DMS79 (cell line): ENCODE data around the gene NKAIN2.
"Not testable (repeated sequence)": the region's sequence is repeated elsewhere in the genome, so short reads cannot be mapped to it uniquely, and the experiment has no call there.

Experiments
- DNase-seq: peaks from one replicate; lab custom pipeline; 2025; lab: John Stamatoyannopoulos, UW

Gene NKAIN2

DNA sequence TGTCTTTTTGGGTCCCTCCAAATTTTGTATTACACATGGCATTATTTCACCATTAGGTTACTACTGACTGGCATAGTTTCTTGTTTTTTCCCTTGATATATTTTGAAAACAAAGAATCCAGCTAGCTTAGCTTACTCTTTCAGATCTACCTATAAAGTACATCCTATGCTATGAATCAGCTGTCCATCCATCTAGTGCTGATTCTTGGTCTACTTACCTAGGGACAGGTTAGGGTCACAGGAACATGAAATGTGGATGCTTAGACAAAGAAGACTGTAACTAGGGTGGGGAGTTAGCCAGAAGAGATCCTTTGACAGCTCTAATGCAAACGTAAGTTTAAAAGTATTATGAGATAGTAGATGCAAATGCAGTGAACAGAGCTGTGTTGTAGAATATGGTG is 91.7 kb downstream of the NKAIN2 start:
- DNase-seq = no peak

DNA sequence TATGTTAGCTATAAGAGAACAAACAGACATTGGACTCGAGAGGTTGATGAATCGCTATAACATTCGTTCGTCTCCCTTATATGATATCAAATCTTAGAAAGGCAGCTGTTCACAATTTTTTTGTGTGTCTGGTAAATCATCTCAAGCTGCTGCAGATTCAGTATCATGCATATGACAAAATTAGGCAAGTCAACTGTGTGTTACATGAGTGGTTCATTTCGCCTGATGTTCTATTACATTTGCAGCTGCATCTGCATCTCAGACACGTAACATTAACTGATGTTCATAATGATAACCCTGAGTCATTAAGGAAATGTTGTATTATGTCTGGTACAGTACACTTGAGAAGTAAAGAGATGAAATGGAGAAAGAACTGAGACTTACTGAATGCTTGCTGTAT is 92.1 kb downstream of the NKAIN2 start:
- no peak for DNase-seq

DNA sequence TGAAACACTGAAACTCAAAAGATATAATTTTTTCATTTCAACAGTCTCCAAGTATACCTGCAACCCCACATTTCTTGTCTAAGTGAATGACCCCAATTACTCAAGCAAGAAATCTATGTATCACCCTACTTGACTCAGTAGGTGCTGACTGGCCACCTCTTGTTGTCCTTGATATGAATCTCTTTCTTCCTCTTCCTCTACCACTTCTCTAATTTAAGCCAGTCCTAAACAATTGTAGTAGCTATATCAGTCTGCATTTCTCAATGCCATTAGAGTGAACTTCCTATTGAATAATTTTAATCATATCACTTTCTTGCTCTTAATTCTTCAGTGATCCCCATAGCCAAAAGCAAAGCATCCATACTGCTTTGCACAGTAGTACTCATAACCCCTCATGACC is 93.2 kb downstream of the NKAIN2 start:
- no peak for DNase-seq

DNA sequence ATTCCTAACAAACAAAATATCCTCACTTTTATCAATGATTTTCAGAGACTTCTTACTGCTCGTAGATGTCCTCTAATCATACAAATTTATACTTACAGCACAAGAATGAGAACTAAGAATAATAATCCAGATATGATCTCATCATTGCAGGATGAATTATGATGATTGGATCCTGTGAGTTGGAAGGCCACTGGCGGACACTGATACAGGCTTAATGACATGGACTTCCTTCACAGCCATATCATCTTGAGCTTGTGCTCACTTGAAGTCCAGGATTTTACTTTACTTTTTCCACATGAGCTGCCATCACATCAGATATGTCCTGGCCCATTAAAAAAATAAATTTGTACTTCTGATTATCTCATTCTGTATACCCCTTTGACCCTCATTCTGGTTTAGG is 94.3 kb downstream of the NKAIN2 start:
- no peak for DNase-seq

DNA sequence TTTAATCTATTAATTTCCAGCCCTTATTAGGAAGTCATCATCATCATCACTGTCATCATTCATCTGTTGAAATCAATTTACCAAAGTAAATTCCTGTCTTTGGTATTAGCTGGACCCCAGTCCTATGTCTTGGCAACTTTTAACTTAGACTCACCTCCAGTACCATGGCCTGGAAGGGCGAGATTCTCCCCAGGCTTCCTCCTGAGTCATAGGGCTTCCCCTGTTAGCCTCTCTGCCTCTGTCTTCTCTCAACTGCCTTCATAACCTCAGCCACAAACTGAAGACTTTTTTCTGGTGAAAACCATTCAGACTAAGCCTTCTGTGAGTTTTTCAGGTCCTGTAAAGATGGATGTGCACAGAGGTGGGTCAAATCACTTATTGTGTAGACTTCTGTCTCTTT is 95.0 kb downstream of the NKAIN2 start:
- no peak for DNase-seq

DNA sequence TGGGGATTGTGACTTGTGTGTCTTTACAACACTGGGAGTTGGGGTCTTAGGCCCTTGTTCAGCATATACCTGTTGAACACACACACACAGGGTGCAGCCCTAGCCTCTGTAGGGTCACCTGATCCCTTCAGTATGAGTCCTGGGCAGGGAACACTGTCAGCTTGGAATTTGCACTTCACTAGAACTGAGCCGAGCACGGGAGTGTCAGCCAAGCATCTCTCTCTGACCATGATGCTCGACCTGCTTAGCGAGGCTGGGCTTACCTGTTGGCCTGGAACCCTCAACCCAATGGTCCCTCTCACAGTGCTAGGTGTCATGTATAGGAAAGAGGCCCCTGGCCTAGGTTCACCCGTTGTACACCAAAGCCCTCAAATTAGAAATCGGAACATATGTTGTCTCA is 96.1 kb downstream of the NKAIN2 start:
- DNase-seq = no peak

DNA sequence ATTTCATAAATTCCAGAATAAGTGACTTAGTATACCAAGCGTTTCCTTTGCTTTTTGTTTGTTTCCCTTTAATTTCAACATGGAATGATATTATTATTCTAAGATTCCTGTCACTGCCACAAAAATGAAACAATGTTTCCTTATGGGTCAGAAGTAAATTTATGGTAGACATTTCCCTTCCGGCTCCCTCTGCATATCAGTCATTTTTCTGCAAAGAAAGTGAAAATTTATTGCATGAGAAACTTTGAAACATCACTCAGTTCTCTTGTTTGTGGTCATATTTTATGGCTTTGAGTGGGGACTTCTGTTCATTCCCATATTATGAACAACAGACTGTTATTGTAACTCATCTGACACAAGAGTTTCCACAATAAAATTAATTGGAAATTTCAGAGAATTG is 97.8 kb downstream of the NKAIN2 start:
- DNase-seq = no peak

DNA sequence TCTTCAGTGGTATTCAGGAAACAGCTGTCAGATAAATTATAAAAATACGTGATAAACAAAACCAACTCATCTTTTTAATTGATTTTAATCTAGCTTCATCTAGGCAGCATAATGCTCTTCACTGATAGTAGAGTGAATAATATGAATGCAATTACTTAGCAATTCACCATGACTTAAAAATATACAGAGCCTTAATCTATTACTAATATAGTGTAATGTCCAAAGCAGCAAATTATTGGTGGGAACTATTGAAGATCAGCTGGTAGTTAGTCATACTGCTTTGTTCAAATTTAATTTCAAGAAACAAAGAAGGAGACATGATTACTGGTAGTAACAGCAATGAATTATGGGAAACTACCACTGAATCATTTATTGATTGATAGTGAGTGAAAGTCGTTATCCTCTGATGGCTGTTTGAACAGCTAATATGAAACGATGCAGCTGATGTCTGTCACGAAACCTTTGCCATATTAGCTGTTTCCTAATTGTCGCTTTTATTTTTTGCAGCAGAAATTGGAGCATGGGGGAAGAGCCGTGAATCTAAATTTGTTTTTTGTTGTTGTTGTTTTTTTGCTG is 99.2 kb downstream of the NKAIN2 start:
- no peak for DNase-seq

DNA sequence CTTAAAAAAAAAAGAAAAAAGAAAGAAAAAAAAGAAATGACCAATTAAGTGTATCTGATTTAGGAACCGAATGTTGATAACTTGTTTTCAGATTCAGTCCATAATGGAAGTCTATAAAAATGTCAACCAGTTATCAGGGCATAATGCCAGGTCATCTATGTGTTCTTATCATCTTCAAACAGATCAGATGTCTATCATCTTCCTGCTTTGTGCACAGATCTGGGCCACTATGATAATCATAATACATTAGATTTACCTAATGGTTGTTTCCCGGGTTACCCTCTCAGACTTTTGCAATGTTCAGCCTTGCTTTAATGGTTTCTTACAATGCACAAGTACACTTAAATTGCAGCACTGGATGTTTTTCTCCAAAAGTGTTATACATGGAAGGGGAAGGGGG is 100.6 kb downstream of the NKAIN2 start:
- no peak for DNase-seq

DNA sequence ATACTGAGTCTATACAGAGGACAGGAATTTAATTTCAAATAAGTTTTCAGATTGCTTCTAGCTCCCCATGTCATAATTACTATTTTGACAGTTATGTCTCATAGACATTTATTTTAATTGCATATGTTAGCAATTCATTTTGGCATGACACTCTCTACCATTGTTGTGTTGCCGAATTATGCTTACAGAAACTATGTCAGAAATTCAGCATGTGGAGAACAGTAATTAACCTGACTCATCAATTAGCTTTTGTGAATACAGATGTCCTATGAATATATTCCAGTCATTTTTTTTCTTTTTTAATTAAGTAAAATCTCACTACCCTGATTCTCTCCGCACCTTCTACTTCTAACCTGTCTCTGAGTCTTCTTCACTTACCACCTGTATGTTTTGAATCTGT is 105.1 kb downstream of the NKAIN2 start:
- no peak for DNase-seq

DNA sequence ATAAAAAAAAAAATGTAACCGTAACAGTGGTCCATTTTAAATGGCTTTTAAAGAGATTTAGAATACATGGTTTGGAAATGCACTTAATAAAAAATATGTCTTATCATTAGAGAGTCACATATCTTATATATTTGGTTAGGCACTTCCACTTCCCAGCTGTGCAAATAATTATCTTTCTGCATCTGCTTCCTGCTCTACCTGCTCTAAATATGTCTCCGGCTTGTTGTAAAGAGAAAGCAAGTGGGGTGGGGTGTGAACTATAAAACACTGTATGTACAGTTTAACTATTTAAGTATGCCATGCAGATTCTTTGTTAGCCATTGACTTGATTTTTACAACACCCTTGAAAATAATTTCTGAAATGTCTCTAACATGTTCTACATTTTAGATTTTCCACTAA is 106.3 kb downstream of the NKAIN2 start:
- no peak for DNase-seq

DNA sequence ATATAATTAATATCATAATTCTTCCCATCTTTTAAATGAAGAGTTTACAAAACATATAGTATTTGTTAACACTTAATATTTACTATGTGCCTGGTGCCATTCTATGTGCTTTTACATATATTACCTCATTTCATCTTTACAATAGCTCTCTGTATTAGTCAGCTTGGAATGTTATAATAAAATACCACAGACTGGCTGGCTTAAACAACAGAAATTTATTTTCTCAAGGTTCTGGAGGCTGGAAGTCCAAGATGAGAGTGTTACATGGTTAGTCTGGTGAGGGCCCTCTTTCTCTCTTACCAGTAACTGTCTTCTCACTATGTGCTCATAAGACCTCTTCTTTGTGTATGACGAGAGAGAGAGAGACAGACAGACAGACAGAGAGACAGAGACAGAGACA is 110.2 kb downstream of the NKAIN2 start:
- no peak for DNase-seq

DNA sequence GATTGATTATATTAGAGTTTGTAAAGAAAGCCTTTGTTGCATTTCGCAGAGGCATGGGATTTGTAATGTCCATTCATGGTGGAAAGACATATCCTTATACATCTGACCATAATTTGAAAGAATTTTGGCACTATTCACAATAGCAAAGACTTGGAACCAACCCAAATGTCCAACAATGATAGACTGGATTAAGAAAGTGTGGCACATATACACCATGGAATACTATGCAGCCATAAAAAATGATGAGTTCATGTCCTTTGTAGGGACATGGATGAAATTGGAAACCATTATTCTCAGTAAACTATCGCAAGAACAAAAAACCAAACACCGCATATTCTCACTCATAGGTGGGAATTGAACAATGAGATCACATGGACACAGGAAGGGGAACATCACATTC is 119.7 kb downstream of the NKAIN2 start:
- DNase-seq = not testable (repeated sequence)

DNA sequence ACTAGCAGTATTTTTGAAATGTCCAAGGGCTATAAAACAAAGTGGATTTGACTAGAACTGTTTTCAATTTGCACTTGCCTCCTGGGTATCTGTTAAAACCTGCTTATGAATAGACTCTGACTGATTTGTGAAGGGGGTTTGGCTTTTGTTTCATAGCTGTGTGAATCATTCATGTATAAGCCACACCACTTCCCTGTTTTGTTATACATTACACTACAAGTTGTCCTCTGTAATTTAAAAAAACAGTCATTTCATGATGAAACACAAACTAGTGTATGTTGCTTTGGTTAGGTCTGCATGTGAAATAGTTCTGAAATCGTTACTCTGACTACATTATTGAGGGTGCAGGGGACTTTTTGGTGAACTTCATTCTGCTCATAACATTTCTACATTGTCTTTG is 121.7 kb downstream of the NKAIN2 start:
- no peak for DNase-seq

DNA sequence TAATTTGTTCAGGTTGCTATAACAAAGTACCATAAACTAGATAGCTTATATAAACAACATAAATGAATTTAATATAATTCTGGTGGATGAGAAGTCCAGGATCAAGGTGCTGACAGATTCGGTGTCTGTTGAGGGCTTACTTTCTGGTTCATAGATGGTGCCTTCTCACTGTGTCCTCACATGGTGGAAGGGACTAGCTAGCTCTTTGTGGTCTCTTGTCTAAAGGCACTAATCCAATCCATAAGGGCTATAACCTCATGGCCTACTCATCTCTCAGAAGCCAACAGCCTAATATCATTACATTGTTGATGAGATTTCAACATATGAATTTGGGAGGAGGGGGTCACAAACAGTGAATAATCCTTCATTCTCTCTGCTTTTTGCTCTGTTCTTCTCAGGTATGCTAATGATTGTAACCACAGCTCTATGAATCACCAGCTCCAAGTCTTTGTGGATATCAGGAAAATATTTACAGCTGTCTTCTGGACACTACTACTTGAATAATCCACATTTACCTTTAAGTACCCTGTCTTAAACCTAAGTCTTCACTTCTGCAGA is 122.3 kb downstream of the NKAIN2 start:
- DNase-seq = no peak

DNA sequence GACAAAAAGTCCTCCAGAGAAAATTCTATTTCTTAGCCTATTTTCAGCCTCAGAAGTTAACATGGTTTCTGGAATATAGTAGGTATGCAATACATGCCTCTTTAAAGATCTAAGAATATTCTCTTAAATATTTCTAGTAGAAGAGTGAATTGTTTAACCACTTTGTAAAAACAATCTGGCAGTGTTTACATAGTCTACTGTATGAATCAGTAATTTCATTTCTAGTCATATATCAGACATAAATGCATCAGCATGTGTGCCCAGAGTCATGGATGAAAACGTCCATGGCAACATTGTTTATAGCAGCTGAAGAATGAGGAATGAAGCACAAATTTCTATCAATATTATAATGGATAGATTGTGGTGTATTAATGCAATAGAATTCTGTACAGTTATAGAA is 124.9 kb downstream of the NKAIN2 start:
- DNase-seq = no peak

DNA sequence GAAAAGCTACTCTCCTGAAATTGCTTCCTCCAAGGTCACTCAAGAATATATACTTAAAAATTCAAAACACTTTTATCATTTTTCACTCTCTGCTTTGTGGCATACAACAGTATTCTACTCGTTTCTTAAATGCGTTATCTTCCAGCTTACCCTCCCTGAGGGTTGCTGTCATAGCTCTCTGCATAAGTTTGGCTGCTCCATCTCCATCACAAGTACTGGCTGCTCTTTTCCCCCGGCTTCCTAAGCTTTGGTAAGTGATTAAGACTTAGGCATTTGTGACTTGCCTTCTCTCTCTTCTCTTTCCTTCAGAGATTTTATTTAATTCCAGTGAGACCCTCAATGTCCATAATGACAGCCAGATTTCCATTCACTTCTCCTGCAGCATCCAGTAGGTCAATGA is 128.3 kb downstream of the NKAIN2 start:
- no peak for DNase-seq

DNA sequence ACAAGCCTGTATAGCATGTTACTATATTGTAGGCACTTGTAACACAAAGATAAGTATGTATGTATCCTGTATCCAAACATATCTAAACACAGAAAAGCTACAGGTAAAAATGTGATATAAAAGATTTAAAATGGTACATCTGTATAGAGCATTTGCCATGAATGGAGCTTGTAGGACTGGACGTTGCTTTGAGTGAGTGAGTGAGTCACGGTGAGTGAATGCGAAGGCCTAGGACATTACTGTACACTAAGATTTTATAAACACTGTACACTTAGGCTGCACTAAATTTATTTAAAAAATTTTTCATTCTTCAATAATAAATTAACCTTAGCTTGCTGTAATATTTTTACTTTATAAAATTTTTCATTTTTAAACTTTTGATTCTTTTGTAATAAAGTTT is 136.9 kb downstream of the NKAIN2 start:
- no peak for DNase-seq

DNA sequence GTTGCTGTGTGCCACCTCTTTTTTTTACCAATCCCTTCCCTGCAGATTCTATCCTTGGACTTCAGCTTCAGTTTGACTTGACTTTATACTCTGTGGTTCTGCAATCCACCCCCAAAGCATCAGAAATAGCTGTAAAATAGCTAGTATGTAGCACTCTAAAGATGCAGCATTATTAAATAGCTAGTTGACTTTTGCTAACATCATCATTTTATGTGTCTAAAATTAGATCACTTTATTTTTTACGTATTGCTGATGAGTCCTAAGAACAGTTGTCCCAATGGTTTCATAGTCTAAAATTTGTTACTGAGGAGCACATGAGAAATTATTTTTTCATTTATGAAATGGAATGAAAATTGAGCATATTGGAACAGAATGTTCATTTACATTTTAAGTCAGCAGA is 138.2 kb downstream of the NKAIN2 start:
- DNase-seq = peak; percentile 18

DNA sequence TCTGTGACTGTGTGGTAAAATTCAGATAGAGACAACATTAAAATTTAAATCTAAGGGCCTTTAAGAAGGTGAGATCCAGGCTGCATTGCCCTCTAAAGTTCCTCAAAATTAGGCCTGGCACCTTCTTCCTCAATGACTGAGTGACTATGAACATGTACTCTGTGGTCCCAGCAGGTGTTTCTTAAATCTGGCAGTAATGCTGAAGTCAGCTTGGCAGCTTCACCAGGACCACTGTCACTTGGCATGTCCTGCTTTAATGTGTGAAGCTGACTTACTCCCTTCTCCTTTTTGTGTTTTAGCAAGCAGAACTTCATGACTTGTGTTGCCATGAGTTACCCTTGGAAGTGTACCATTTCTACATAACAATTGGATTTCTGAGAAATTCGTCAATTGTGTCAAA is 141.7 kb downstream of the NKAIN2 start:
- DNase-seq = peak; percentile 46

DNA sequence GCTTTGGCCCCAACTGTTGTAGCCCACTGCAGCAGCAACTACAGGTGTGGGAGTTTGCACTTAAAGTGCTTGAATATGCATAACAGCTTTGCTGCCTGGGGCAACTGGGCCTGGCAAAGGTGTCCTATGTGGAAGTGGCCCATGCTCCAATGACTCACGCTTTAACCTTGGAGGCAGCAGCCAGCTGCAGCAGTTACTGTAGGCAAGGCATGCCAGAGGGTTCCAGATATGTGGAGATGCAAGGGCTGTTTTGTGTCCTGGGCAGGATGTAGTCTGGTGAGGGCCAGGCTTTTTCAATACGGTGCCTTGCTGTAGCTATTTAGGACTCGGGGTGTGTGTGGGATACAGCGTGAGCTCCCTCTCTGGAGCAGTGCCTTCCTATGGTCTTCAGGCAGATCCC is 150.3 kb downstream of the NKAIN2 start:
- DNase-seq = no peak

DNA sequence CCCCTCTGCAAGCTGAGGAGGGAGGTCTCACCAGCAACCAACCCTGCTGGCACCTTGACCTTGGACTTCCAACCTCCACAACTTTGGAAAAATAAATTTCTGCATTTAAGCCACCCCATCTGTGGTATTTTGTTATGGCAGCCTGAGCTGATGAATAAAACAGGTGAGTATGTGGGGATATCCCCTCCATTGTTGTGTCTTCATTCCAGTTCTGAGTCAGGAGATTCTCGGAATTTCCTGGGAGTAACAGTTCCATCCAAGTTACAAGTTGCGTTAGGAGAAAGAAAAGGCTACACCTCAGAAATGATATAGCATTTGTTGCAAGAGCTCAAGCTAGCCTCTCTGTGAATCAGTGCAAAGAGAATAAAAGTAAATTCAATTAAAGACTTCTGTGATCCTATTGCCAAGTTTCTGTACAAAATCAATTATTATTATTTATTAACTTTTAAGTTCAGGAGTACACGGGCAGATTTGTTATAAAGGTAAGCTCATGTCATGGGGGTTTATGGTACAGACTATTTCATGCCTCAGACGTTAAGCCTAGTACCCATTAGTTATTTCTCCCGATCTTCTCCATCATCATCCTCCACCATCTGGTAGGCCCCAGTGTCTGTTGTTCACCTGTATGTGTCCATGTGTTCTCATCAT is 153.0 kb downstream of the NKAIN2 start:
- no peak for DNase-seq

DNA sequence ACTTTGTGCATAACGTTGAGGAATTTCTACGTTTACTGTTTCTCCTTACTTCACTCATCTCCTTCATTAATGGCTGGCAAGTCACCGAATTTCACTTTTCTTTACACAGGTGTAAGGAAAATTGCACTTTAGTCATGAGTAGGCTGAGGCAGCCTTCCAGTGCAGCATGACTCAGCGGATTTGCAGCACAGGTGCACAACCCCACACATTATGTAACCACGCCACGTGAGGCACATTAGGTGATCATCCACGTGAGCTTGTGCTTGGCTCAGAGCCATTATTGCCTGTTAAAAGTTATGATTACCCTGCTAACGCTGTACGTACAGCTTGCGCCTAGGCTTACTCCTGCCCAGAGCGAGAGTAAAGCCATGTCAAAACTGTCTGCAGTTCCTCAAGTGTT is 158.8 kb downstream of the NKAIN2 start:
- DNase-seq = peak; percentile 78

DNA sequence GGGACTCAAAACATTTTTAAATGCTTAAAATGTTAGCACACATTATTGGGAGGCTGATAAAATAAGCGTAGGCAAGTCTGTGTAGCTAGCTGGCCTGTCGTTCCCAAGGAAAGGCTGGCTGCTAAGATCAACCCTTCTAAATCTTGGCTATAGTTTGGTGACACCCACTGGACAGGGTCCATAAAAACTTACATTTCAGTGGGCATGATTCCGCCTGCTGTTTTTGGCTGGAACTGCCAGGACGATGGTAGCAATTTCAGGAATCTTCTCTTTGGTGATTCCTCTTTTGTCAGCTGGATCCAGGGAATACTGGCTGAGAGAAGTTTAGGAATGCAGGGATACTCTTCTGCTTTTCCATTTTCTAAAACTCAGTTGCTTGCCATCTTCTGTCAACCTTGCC is 162.2 kb downstream of the NKAIN2 start:
- no peak for DNase-seq
